HG03565 (cell line): Measurements from ENCODE around the gene SH2B3.
"Not testable (repeated sequence)": the region's sequence is repeated elsewhere in the genome, so short reads cannot be mapped to it uniquely, and the experiment has no call there.

Source experiments
- ATAC-seq: cut with Tn5 transposase; IDR thresholded peaks from one replicate; pipeline ENCODE4 v1.9.1; 2021; ENCODE audit warnings: mild to moderate bottlenecking, moderate library complexity; ENCODE audit not compliant: unreplicated experiment

Gene SH2B3

DNA sequence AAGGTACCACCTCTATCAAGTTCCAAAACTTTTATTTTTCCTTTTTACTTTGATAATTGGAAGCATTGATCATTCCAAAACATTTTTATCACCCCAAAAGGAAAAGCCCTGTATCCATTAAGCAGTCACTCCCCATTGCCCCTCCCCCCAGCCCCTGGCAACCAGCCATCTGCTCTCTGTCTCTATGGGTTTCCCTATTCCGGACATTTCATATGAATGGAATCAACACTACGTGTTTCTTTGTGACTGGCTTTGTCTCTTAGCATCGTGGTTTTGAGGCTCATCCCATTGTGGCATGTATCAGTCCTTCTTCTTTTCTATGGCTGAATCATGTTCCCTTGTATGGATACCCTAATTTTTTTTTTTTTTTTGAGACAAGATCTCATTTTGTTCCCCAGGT, 18.8 kb upstream of the SH2B3 start:
- no peak for ATAC-seq

DNA sequence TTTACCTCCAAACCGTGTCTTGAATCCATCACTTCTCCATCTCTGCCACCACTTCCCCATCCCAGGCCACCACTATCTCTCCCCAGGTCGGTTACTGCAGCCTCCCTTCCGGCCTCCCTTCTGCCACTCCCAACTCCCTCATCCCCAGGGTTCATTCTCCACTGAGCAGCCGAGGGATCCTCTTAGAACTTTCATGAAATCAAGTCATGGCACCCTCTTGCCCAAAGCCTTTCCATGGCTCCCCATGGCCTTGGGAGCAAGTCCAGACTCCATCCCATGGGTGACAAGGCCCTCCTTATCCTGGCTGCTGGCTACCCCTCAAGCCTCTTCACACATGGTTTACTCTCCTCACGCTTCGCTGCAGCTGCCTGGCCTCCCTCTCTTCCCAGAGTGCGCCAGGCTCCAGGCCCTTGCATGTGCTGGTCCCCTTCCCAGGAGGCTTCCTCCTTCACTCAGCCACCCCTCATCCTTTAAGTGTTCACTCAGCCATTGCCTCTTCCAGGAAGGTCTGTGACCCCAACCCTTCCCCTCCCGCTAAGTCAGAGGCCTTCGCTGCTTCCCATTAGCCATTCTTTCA, 17.9 kb upstream of the SH2B3 start:
- ATAC-seq, result no peak

DNA sequence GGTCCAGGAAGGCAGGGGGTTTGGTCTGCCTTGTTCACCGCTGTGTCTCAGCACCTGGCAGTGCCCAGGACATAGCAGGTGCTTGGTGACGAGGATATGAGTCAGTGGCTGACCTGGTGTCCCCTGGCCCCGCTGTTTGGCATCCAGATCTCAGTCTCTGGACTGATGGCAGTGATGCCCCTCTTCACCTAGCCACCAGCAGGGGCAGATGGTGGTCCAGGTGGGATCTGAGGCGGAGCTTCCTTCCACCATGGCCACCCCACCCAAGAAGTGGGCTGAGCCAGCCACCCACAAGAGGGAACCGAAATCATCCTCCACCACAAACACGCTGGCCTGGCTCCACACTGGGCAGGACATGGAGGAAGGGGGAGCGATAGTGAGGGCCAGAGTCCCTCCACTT, 16.1 kb upstream of the SH2B3 start:
- ATAC-seq, result no peak

DNA sequence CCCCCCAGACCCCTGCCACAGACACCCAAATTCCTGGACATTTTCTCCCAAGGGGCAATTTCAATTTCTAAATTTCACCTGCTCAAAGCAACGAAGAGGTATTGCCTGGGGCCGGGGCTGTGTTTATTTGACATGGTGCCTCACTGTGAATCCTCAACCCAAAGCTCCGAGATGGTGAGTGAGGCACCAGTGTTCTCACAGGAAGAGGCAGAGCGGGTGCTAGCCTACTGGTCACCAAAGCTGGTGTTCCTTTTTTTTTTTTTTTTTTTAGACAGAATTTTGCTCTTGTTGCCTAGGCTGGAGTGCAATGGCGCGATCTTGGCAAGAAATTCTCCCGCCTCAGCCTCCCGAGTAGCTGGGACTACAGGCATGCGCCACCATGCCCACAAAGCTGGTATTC, 14.8 kb upstream of the SH2B3 start:
- ATAC-seq, result no peak

DNA sequence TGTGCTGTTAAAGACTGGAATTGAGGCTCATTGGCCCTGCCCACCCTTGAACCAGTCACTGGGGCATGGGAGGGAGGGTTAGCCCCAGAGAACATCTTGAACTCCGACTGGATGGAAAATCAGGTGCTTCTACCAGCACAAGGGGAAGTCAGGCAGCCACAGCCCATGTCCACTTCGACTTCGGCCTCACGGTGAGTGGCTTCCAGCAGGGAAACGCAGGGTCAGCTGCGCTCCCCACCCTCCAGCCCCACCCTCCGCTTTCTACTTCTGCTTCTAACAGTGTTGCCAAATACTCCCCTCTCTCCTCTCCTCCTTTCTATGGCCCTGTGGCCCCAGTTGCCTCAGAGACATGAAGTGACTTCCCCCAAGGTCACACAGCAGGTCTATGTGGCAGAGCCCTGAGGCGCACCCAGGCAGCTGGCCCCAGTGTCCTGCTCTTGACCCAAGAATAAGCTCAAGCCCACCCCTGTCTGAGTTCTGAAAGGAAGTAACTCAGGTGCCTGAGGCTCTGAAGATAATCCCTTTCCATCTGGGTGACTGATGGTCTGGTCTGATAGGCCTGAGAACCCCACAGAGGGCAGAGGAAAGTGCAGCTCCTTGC, 11.9 kb upstream of the SH2B3 start:
- no peak for ATAC-seq

DNA sequence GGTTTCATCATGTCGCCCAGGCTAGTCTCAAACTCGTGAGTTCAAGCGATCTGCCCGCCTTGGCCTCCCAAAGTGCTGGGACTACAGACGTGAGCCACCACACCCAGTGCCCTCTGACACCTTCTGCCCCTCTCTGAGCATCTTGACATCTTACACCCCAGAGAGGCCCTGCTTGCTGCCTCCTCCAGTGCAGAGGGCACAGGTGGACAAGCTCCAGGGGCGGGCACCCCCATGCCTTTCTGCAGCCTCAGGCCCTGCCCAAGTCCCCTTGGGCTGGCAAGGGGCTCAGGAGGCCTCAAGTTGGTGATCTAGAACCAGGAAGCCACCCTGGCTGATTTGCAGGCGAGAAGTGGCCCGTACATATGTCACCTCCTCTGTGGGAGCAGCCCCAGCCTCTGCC, 11.2 kb upstream of the SH2B3 start:
- no peak for ATAC-seq

DNA sequence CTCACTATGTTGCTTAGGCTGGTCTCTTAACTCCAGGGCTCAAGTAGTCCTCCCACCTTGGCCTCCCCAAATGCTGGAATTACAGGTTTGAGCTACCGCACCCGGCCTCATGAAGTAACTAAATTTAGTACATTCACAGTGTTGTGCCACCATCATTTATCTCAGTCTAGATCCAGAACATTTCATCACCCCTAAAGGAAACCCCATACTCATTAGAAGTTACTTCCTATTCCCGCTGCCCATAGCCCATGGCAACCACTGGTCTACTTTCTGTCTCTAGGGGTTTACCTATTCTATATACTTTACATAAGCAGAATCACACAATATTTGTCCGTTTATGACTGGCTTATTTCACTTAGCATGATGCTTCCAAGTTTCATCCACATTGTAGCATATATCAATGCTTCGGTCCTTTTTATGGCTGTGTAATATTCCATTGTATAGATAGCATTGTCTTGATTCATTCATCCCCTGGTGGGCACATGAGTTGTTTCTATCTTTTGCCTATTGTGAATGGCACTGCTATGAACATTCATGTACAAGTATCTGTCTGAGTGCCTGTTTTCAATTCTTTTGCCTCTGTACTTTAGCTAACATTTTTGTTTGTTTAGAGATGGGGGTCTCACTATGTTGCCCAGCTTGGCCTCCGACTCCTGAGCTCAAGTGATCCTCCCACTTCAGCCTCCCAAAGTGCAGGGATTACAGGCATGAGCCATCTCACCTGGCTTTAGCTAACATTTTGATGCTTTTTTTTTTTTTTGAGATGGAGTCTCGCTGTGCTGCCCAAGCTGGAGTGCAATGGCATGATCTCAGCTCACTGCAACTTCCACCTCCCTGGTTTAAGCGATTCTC, 10.2 kb upstream of the SH2B3 start:
- no peak for ATAC-seq

DNA sequence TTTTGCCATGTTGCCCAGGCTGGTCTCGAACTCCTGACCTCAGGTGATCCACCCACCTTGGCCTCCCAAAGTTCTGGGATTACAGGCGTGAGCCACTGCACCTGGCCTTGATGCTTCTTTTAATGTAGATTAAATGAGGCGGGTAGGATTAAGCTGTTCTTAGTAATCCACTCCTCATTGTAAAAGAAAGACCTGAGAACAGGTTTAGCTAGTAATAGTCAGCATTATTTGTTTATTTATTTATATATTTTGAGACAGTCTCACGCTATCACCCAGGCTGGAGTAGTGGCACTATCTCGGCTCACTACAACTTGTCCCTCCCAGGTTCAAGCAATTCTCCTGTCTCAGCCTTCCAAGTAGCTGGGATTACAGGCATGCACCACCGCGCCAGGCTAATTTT, 9.5 kb upstream of the SH2B3 start:
- ATAC-seq, result not testable (repeated sequence)

DNA sequence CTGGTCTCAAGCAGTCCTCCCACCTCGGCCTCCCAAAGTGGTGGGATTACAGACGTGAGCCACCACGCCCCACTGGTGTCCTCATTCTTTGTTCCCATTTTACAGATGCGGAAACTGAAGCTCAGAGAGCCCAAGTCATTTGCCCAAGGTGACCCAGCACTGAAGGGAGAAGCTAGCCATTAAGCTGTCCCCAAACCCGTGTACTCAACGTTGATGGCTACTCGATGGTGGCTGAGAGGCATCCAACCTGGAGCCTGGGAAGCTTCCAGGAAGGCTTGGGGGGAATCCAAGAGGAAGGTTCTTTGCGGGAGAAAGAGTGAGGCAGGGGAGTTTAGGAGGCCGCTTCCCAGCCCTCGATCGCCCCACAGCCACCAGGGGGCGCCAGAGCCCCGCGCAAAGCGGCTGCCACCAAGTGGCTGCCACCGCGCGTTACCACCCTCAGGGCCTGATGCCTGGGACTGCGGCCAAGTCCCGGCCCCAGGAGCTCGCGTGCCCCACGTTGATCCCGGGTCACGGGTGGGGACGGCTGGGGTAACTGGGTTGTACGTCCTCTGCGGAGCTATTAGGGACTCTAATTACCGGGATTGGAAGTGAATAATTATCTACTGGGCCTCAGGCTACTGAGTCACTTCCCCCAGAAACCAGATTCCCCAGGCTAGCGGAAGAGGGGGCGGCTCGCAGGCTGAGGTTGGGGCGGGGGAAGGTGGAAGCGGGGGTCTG, 8.8 kb upstream of the SH2B3 start:
- ATAC-seq, result peak; percentile 71

DNA sequence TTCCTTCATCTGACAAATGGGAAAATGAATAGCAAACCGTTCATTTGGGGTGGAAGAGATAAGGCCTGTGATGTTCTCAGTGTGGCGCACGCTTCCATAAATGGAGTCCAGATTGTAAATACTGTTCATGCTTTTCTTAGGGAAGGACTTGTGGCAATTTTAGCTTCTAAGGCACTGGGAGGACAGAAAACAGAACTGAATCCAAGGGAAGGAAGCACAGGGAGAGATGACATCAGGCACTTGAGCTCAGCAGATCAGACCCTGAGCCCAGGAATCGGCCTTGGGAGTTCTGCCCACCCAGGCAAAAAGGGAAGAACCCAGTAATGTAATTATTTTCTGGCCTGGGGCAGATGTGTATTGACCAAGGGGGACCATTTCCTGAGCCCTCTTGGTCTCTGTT, 7.2 kb upstream of the SH2B3 start:
- no peak for ATAC-seq

DNA sequence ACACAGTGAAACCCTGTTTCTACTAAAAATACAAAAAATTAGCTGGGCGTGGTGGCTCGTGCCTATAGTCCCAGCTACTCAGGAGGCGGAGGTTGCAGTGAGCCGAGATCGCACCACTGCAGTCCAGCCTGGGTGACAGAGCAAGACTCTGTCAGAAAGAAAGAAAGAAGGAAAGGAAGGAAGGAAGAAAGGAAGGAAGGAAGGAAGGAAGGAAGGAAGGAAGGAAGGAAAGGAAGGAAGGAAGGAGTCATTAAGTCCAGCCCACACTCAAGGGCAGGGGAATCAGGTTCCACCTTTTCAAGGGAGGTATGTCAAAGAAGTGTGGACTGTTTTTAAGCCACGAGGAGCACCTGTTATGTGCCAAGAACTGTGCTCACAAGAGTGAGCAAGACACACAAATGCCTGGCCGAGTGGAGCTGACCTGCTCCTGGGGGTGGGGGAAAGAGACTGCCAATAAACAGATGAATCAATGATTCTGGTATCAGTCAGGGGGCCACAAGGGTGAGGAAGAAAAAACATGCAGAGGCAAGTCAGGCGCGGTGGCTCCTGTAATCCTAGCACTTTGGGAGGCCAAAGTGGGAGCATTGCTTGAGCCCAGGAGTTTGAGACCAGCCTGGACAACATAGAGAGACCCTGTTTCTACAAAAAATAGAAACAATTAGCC, 5.8 kb upstream of the SH2B3 start:
- ATAC-seq, result not testable (repeated sequence)

DNA sequence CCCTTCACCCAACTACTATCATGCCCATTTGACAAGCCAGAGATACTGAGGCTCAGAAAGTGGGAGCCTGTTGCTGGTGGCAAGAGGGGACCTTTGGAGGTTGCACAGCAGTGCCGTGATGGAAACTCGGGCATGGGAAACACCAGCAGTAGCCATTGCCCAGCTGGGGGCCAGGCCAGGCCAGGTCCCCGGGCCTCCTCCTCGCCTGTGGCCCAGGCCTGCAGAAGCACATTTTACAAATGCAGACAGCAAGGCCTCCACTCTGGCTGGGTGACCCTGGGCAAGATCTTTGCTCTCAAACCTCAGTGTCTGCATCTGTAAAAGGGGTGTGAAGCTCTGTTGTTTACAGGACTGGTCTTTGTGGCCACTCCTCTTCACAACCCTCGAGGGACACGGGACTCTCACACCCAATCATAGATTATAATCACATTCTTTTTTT, 4.5 kb upstream of the SH2B3 start:
- ATAC-seq, result no peak

DNA sequence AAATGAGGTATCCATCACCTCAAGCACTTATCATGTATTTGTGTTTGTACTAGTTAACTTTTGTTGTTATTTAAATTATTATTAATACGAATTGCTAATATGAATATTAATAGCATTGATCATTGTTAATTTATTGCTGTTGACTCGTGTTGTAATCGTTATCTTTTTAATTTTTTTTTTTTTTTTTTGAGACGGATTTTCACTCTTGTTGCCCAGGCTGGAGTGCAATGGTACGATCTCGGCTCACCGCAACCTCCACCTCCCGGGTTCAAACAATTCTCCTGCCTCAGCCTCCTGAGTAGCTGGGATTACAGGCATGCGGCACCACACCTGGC, 3.3 kb upstream of the SH2B3 start:
- ATAC-seq, result not testable (repeated sequence)

DNA sequence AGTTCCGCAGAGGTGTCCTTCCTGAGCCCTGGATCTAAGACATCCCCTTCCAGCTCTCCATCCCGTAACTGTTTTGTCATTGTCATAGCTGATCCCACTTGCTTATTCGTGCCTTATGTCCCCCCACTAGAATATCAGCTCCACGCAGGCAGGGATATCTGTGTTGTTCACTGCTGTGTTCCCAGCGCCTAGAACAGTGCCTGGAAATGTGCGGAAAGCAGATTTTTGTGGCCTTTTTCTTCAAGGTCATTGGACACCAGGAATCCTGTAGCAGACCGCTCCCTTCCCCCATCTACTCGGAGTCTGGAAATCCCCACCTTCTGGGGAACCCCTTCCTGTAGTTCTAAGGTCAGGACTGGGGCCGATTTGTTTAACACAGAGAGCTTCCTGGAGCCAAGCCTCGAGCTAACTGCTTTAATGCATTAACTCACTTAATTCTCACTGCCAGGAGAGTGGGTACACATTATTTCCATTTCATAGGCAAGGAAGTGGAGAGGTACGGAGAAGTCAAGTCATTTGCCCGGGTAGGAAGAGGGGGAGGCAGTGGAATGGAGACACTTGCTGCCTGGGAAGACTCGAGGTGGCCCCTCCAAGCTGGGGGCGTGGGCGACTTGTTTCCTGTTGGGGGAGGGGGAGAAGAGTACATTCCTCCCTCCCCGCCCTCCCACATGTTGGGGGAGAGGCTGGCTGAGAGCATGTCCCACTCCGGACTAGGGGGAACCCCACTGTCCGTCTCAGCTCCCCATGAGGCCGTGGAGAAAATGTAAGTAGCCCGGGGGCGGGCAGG, 1.2 kb upstream of the SH2B3 start:
- no peak for ATAC-seq

DNA sequence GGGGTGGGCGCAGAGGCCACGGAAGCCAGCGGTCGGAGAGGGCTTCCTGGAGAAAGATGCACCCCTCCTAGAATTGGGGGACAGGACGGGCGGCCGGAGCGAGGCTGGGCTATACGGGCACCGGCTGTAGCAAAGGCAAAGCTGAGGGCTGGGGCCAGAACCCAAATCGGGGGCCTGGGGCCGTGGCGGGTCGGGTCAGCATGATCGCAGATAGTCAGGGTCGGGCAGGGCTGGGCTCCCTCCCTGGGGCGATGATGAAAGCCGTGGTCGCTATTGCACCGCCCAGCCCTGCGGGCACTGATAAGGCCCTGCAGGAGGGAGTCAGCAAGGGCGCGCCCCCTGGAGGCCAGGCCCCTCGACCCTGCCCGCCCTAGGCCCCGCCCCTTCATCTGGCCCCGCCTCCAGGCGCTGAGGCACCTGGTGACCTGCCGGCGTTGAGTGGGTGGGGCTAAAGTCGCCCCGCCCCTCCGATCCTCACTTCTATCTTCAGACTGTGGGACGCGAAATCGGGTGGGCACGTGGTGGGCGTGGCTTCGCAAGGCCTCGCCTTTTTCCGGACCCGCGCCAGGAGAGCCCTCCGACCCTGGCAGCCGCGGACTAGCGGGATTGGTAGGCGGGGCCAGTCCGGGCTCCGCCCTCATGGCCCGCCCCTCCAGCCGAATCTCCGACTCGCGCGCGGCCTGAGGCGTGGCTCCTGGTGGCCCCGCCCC, 419 bp upstream of the SH2B3 start:
- ATAC-seq, result peak; percentile 52

DNA sequence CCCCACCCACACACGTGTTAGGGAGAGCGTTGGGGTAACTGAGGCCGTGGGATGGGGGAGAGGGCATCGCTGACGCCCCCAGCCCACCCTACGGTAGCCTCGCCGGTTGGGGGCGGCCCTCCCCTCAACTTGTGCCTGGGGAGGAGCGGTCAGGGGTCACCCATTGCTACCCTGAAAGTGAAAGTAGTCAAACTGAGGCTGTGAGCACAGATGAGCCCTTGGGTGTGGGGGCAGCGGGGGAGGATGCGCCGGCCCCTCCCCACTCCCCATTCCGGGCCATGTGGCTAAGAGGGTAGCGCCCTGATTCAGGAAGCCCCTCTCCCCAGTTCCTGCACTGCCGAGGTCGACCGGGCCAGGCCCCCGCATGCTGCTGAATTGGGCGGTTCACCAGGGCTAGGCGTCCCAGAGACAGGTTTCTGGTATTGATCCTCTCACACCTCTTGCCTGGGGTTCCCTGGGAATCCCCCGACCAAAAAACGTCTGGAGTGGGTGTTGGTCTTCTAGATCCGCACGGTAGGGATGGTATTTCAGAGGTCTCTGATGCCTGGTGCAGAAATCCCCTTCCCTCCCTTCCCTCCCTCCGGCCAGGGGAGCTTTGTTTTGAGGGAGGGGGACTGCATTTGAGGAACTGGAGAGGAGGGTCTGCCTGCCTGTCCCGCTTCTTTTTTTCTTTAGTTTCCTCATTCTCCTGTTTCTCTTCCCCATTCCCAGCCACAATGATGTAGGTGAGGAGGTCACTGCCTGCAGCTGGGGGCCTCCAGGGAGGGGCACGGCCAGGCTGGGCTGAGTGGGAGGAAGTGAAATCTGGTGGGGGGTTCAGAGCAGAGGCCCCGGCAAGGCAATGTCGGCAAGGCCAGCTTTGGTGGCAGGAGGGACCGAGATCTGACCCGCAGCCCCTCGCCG, 1.0 kb downstream of the SH2B3 start:
- no peak for ATAC-seq

DNA sequence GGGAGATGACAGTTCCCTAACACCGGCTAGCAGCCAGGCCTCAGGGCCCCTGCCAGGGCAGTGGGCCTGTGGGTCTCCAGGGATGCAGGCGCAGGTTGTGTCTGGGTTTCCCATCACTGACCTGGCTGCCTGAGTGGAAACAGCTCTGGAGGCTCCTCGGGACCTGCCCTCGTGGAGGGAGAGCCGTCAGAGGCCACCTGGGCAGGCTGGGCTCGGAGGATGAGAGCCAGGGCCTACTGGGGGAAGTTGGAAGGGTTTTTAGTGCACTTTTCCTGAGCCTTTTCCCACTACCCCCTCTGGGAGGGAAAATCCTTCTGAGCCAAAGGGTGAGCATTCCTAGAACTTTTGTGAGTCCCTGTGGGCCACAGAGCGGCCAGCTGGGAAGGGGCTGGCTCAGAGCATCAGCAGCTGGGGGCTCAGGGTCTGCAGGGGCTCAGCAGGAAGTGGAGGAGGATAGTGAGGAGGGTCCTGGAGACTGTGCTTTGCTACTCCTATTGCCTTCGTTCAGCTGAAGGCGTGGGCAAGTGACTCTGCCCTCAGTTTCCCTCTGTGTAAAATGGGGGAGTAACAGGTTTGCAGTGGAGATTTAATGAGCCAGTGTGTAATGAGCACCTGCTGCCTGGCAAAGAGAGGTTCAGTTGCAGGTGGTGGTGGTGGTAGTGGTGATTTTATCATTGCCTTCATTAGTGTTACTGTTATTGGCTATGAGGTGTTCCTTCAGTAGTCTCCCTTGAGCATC, 1.8 kb downstream of the SH2B3 start:
- no peak for ATAC-seq

DNA sequence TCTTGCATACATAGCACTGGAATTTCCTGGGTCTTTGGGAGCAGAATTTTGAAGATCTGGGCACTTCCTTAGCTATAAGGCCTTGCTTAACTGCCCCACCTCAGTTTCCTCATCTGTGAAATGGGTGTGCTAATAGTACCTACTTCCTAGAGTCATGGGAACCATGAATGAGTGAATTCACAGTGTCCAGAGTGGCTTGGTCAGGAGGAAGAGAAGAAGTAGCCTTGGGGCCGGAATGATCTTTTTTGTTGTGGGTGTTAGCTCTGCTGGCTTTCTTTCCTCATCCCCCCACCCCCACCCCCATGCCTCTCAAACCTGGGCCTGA, 2.4 kb downstream of the SH2B3 start:
- ATAC-seq, result no peak
